H1 (cell line): ENCODE data around the gene ITGB5. TPM values are rescaled to one million over a fixed set of nuclear protein-coding genes. Genes with fewer than 3 reads are reported as not detected.

Experiments
- CTCF ChIA-PET: fragments of 300-600 bp; sonication (Branson Sonifier 250); formaldehyde crosslinking; loops from one replicate; lab custom pipeline; 2021; ENCODE audit not compliant: partially characterized antibody; lab: Charles Lee
- POLR2A ChIA-PET: fragments of 300-600 bp; sonication (Branson Sonifier 250); formaldehyde crosslinking; loops from one replicate; lab custom pipeline; 2021; ENCODE audit warnings: inconsistent platforms; ENCODE audit not compliant: partially characterized antibody; lab: Charles Lee
- DNase-seq, 2 experiments: peaks; one replicate each; pipeline versions ENCODE4 v3.0.0 to v3.0.0-alpha.2; 2010 to 2022; ENCODE audit warnings: low spot score in 2 of 2, low read depth in 1 of 2, mixed read lengths in 1 of 2
- FAIRE-seq: peaks from 2 replicates; lab custom pipeline; 2011; peaks lifted over from hg19 to GRCh38; lab: Jason Lieb, UNC
- H2AFZ ChIP-seq: 2 replicates; pipeline ENCODE4 v1.8.1; 2012; ENCODE audit warnings: low read length, inconsistent platforms
- H2AK5ac ChIP-seq: 2 replicates; pipeline ENCODE4 v1.6.1; 2013; ENCODE audit warnings: low read depth, low read length
- H2BK120ac ChIP-seq: replicated peaks from 2 replicates; pipeline ENCODE3; 2013; ENCODE audit warnings: low read depth, low read length, inconsistent platforms
- H2BK12ac ChIP-seq: 2 replicates; pipeline ENCODE4 v1.6.1; 2013; ENCODE audit warnings: low read depth, low read length
- H2BK15ac ChIP-seq: 2 replicates; pipeline ENCODE4 v1.6.1; 2013; ENCODE audit warnings: low read length
- H2BK20ac ChIP-seq: 2 replicates; pipeline ENCODE4 v1.6.1; 2013; ENCODE audit warnings: low read length
- H2BK5ac ChIP-seq: 2 replicates; pipeline ENCODE4 v1.6.1; 2013; ENCODE audit warnings: low read depth, low read length
- H3K14ac ChIP-seq: 2 replicates; pipeline ENCODE4 v1.6.1; 2013; ENCODE audit warnings: inconsistent platforms; ENCODE audit not compliant: insufficient read length
- H3K18ac ChIP-seq: 2 replicates; pipeline ENCODE4 v1.6.1; 2013; ENCODE audit warnings: low read length; ENCODE audit errors: extremely low read depth
- H3K23ac ChIP-seq: 2 replicates; pipeline ENCODE4 v1.6.1; 2013; ENCODE audit warnings: inconsistent platforms; ENCODE audit not compliant: insufficient read length
- H3K23me2 ChIP-seq: 2 replicates; pipeline ENCODE4 v1.6.1; 2013; ENCODE audit warnings: low read depth, low read length
- H3K27ac ChIP-seq: 2 replicates; pipeline ENCODE4 v1.6.1; 2011; ENCODE audit warnings: low read depth, low read length, inconsistent platforms
- H3K27me3 ChIP-seq, 4 experiments: replicated peaks in 1 of 4; 1 replicate in 1 of 4; 2 replicates in 3 of 4; pipeline versions ENCODE4 v1.6.1 to v1.8.1; 2011 to 2013; ENCODE audit warnings: low read length in 3 of 4, mild to moderate bottlenecking in 3 of 4, inconsistent platforms in 2 of 4, mixed read lengths in 2 of 4, moderate library complexity in 1 of 4; ENCODE audit not compliant: control insufficient read depth in 3 of 4, insufficient read depth in 3 of 4; ENCODE audit errors: extremely low read depth in 1 of 4
- H3K36me3 ChIP-seq, 4 experiments: 2 replicates each; pipeline versions ENCODE4 v1.6.1 to v1.8.1; 2011 to 2013; ENCODE audit warnings: mild to moderate bottlenecking in 4 of 4, low read length in 3 of 4, moderate library complexity in 2 of 4, control low read depth in 1 of 4, inconsistent platforms in 1 of 4; ENCODE audit not compliant: insufficient read depth in 4 of 4, control insufficient read depth in 2 of 4
- H3K4ac ChIP-seq: replicated peaks from 2 replicates; pipeline ENCODE3; 2013; ENCODE audit warnings: low read length, low read depth, mixed read lengths, inconsistent platforms; ENCODE audit not compliant: insufficient read length
- H3K4me1 ChIP-seq, 4 experiments: replicated peaks in 1 of 4; 1 replicate in 1 of 4; 2 replicates in 3 of 4; pipeline versions ENCODE4 v1.6.1 to v1.8.1; 2011 to 2013; ENCODE audit warnings: low read length in 3 of 4, inconsistent platforms in 2 of 4, mixed read lengths in 1 of 4; ENCODE audit not compliant: insufficient read depth in 4 of 4, control insufficient read depth in 3 of 4
- H3K4me2 ChIP-seq, 2 experiments: 2 replicates each; pipeline versions ENCODE4 v1.6.1 to v1.8.1; 2011 to 2013; ENCODE audit warnings: low read depth in 2 of 2, low read length in 2 of 2, control low read depth in 1 of 2, inconsistent platforms in 1 of 2, mild to moderate bottlenecking in 1 of 2; ENCODE audit not compliant: insufficient read depth in 1 of 2
- H3K4me3 ChIP-seq, 4 experiments: fragments of 200-600, 300-600 bp in 1 of 4; sonication (generic), shearing (Covaris generic), sonication (Bioruptor Twin) in 1 of 4; 2 replicates each; pipeline versions ENCODE4 v1.5.1 to v1.8.1; 2011 to 2016; ENCODE audit warnings: low read length in 4 of 4, low read depth in 3 of 4, control low read depth in 2 of 4, inconsistent platforms in 2 of 4, mild to moderate bottlenecking in 2 of 4, mixed read lengths in 1 of 4, moderate library complexity in 1 of 4; ENCODE audit not compliant: insufficient read depth in 2 of 4; ENCODE audit errors: extremely low read depth in 1 of 4
- H3K56ac ChIP-seq: replicated peaks from 2 replicates; pipeline ENCODE3; 2013; ENCODE audit warnings: low read depth, mild to moderate bottlenecking, mixed read lengths, low read length, inconsistent platforms; ENCODE audit not compliant: insufficient read length
- H3K79me1 ChIP-seq: 2 replicates; pipeline ENCODE4 v1.6.1; 2013; ENCODE audit warnings: low read depth, low read length, control low read depth
- H3K79me2 ChIP-seq, 2 experiments: 2 replicates each; pipeline versions ENCODE4 v1.6.1 to v1.8.1; 2012 to 2013; ENCODE audit warnings: low read length in 2 of 2, mild to moderate bottlenecking in 2 of 2, inconsistent platforms in 1 of 2; ENCODE audit not compliant: insufficient read depth in 2 of 2, control insufficient read depth in 1 of 2
- H3K9ac ChIP-seq, 4 experiments: replicated peaks in 1 of 4; 1 replicate in 1 of 4; 2 replicates in 3 of 4; pipeline versions ENCODE4 v1.6.1 to v1.8.1; 2011 to 2013; ENCODE audit warnings: low read depth in 3 of 4, low read length in 3 of 4, control low read depth in 2 of 4, mild to moderate bottlenecking in 2 of 4, moderate library complexity in 2 of 4, inconsistent platforms in 1 of 4; ENCODE audit errors: extremely low read depth in 1 of 4
- H3K9me3 ChIP-seq, 2 experiments: 2 replicates each; pipeline versions ENCODE4 v1.6.1 to v1.8.1; 2012 to 2013; ENCODE audit warnings: mild to moderate bottlenecking in 2 of 2, moderate library complexity in 2 of 2, control low read depth in 1 of 2, inconsistent platforms in 1 of 2, low read depth in 1 of 2, low read length in 1 of 2, mixed read lengths in 1 of 2; ENCODE audit not compliant: insufficient read depth in 2 of 2
- H4K20me1 ChIP-seq, 2 experiments: replicated peaks in 1 of 2; 2 replicates each; pipeline versions ENCODE3 to v1.8.1; 2011 to 2013; ENCODE audit warnings: inconsistent platforms in 2 of 2, low read length in 2 of 2, mild to moderate bottlenecking in 1 of 2; ENCODE audit not compliant: insufficient read depth in 2 of 2, control insufficient read depth in 1 of 2
- H4K5ac ChIP-seq: 2 replicates; pipeline ENCODE4 v1.6.1; 2013; ENCODE audit warnings: low read length, low read depth, mixed read lengths, inconsistent platforms; ENCODE audit not compliant: insufficient read length
- H4K8ac ChIP-seq: 2 replicates; pipeline ENCODE4 v1.8.0; 2013; ENCODE audit warnings: mild to moderate bottlenecking, moderate library complexity, low read length, inconsistent platforms; ENCODE audit not compliant: insufficient read depth; ENCODE audit errors: extremely low read depth
- H4K91ac ChIP-seq: replicated peaks from 2 replicates; pipeline ENCODE3; 2013; ENCODE audit warnings: low read length, mixed read lengths, inconsistent platforms; ENCODE audit not compliant: insufficient read length
- BCL11A ChIP-seq, 2 experiments: IDR thresholded peaks; one replicate each; pipeline ENCODE4 v1.6.1; 2011; ENCODE audit warnings: low read depth in 2 of 2, low read length in 2 of 2, mild to moderate bottlenecking in 2 of 2
- TAF1 ChIP-seq: IDR thresholded peaks from 2 replicates; pipeline ENCODE4 v1.6.1; 2011; ENCODE audit warnings: mild to moderate bottlenecking, low read depth, low read length
- WGBS, 2 experiments: shearing (Covaris generic) in 1 of 2; methylation state at CpG; one replicate each; pipeline versions ENCODE4 v1.1.6 to v1.1.7; 2013 to 2015; ENCODE audit warnings: low lambda C conversion rate in 2 of 2, mixed read lengths in 2 of 2, inconsistent platforms in 1 of 2, low coverage in 1 of 2, missing lambda C conversion rate in 1 of 2; ENCODE audit not compliant: insufficient replicate concordance in 2 of 2, insufficient coverage in 1 of 2, insufficient read length in 1 of 2; ENCODE audit errors: extremely low coverage in 1 of 2, missing lambda C conversion rate in 1 of 2; 5-methylcytosine and 5-hydroxymethylcytosine counted together
- polyA plus RNA-seq, 7 experiments: library from polyadenylated mRNA; depleted of rRNA in 3 of 7; stranded (reverse) in 5 of 7; unstranded in 2 of 7; fragments of >200 nt in 5 of 7; fragments of 200-250 nt in 2 of 7; gene quantifications; 1 replicate in 5 of 7; 2 replicates in 1 of 7; 4 replicates in 1 of 7; pipeline versions ENCODE4 v1.2.1 to v1.2.3, GENCODE V29; 2011 to 2013; ENCODE audit warnings: missing spikeins in 2 of 7, mixed read lengths in 2 of 7
- total RNA-seq: library from RNA; stranded (reverse); fragmentation: NEBNext Ultra II Directional; extraction: Animal tissue kit (Norgen Biotek cat#: 25700); gene quantifications from 2 replicates; pipeline ENCODE4 v1.2.1, GENCODE V29; 2021

ITGB5 gene
- total and polyA plus RNA-seq, 2 of the 8 experiments (the other 6 are each of a cell fraction or from before 2014, with no cell fraction given): 101 to 268 TPM

GRCh38 chr3:124915254-124915653 lies 28.1 kb upstream of the ITGB5 start:
- no peak for DNase-seq
- TF ChIP-seq TAF1 (no peak), BCL11A (IDR thresholded peaks at IDR 0.05; ENCODE audit: low read depth in 2 of 2, low read length in 2 of 2) (no peak)
- H2AFZ ChIP-seq: no peak overlapping the region
- no peak overlapping the region for H3K9ac ChIP-seq
- FAIRE-seq: no peak
- no peaks in the 10 kb centered on the region for H3K4me1 ChIP-seq
- no peak overlapping the region for H3K23ac ChIP-seq
- H4K8ac ChIP-seq: no peak overlapping the region
- H3K4me2 ChIP-seq: no peak overlapping the region
- H2AK5ac ChIP-seq: no peak overlapping the region
- H3K23me2 ChIP-seq: no peaks in the 10 kb centered on the region
- H3K9me3 ChIP-seq: no peaks in the 10 kb centered on the region
- H3K27ac ChIP-seq: no peak overlapping the region
- no peak overlapping the region for H2BK120ac ChIP-seq
- no peak overlapping the region for H3K4me3 ChIP-seq
- H2BK5ac ChIP-seq: no peak overlapping the region
- CTCF ChIA-PET: interaction anchor here (0.6 kb wide), 1 partner anchor 9 kb away, joined by 3 read pairs; no protein-coding TSS in a partner anchor
- H4K91ac ChIP-seq: no peak overlapping the region
- no peak overlapping the region for H2BK15ac ChIP-seq
- H3K4ac ChIP-seq: no peak overlapping the region
- no peak overlapping the region for H4K5ac ChIP-seq
- H4K20me1 ChIP-seq: no peaks in the 10 kb centered on the region
- no peaks in the 10 kb centered on the region; a peak in 1 of 7 replicates for H3K27me3 ChIP-seq
- no peaks in the 10 kb centered on the region for H3K36me3 ChIP-seq
- POLR2A ChIA-PET: no interaction called here
- H3K56ac ChIP-seq: no peak overlapping the region
- 90% methylated on average over 3 of the region's 3 CpGs; no CpG with 5 or more reads in 1 of the 2 experiments for WGBS, 2 experiments
- H3K79me1 ChIP-seq: no peaks in the 10 kb centered on the region
- H2BK20ac ChIP-seq: no peak overlapping the region
- no peaks in the 10 kb centered on the region for H3K79me2 ChIP-seq
- no peak overlapping the region for H3K14ac ChIP-seq
- no peak overlapping the region for H2BK12ac ChIP-seq
- no peak overlapping the region for H3K18ac ChIP-seq
